ENCODE results near the gene CLEC2B.
"Not testable (repeated sequence)": the region's sequence is repeated elsewhere in the genome, so short reads cannot be mapped to it uniquely, and the experiment has no call there.

CLEC2B gene

DNA sequence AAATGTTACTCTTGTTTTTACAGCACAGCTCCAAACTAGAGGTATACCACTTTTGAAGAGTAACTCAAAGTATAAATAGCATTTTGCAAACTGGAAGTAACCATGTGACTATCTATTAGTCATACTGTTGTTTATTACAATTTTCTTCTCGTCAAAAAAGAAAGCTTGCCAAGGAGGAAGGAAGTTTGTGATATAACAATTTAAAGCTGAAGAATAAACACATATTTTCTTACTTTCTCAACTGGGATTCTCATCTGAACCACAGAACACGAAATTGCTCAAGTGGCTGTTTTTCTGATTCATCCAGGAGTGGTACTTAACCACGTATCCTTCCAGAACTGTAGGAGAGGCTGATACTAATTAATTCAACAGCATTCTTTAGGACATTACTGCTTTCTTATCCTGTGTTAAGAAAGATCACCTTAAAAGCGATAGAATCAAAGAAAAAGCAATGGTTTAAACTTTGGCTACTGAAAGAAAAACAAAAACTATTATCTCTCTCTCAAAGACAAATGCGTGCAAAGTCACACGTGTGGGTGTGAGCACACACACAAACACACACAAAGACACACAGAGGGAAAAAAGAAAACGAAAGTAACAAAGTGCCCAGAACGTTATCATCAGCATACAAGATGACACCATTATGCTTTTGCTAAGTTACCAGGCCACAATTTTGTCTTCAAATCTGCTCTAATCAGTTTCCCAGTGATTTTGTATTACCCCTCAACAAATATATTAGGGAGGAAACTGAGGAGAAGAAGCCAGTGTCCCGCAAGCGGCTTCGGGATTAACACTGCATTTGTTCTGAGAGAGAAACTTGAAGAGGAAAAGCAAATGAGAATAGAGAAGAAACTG lies at the start of gene CLEC2B:
Gene CLEC2B, minus strand, starts transcription at position 48 of the 855 bp plus-strand sequence.
- no peak for DNase-seq (ENCODE audit: low read depth)

DNA sequence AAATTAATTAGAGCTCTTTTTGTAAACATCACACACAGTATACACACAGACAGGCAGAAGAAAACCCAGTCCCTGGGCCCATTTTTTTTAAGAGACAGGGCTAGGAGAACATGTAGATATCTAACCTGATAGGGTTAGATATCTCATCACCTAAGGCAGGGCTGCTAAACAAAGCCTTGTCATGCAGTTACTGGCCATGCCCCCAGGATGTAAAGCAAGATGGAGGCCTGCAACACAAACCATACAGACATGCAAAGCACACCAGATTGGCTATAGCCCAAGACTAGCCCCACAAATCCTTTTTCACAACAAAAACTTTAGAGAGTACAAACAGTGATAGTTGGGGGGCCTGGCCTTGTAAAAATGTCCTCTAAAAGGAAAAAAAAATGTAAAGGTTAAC lies 42.6 kb upstream of the CLEC2B start:
- no peak for DNase-seq (ENCODE audit: low read depth)

DNA sequence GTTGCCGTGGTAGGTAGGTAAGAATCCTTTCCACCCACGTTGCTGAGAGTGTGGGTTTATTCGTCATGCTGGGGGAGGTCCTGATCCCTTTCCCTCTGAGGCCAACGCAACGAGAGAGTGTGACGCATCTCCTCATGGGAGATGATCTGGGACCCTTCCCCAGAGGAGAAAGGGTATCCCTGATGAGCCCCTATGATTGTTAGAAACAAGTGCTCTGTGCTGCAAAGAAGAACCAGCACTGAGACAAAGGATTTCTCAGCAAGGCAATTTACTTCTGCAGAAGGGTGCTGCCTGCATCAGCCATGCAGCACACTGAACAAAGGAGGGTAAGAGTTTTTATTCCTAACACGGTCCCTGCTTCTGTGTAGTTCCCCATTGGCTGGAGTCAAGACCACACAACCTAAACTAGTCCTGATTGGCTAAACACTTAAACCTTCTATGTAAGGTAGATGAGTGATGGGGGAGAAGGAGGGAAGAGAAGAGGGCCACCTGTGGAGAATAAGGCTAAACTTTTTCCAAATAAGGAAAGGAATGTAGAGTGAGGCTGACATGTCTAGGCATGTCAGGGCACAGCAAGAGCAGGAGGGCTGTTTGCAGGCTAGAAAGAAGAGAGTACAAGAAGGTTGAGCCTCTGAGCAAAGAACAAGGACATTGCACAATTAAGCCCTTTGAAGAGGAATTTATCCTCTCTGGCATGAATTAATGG lies 41.7 kb upstream of the CLEC2B start:
- DNase-seq (ENCODE audit: low read depth): no peak

DNA sequence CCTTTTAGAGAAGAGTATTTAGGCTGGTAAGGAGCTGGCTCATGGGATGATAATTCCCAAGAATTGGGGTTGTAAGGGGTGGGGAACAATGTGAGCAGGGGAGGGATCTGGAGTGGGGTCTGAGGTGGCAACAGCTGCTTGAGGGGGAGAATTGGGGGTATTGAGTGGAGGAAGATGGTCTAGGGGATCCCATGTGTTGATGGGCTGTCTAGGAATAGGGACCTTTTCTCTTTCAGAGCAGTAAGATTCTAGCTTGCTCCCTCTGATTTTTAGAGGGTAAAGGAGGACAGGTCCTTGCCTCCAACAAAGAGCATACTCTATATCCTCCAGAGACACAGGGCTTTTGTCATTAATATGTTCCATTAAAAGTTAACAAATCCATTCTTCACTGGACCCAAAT lies 40.6 kb upstream of the CLEC2B start:
- DNase-seq (ENCODE audit: low read depth): no peak

DNA sequence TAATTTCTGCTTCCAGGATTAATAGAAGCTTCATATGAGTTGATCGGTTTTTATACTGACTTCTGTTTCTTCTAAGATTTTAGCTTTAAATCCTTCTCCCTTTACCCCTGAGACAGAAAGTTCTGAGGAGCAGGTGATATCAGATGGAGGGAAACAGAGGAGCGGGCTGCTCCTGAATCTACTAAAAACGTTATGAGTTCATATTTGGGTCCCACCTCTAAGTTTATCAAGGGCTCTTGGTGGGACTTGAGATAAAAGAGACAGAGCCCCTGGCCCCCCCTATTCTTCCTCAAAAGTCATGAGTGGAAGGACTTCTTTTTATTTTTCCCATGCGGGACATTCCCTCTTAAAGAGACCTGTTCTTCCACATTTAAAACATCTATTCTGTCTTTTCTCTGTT lies 39.2 kb upstream of the CLEC2B start:
- DNase-seq (ENCODE audit: low read depth): no peak

DNA sequence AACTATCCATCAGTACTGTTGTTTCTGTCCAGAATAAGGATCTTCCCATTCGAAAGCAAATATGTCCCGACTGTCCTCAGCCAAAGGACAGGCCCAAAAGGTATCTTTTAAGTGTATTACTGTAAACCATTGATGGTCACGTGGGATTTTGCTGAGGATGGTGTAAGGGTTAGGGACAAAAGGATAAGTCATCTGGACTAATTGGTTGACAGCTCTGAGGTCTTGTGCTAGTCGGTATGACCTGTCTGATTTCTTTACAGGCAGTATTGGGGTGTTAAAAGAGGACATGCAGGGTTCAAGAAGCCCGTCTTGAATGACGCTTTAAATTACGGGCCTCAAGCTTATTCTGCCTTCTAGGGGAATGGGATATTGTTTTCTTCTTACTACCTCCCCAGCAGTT lies 38.6 kb upstream of the CLEC2B start:
- DNase-seq (ENCODE audit: low read depth): no peak

DNA sequence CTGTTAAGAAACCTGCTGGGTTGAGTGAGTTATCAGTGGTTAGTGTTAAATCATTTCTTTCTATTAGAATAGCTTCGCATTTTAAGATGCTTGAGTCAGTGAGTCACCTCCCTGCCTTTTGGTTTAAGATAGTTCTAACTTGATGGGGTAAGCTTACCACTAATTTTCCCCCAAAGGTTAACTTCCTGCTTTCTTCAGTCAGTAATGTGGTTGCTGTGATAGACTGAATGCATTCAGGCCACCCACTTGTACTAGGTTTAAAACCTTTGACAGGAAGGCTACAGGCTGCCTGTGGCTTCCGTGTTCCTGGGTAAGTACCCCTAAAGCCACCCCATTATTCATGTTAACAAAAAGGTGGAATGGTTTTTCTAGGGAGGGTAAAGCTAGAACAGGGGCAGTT lies 37.7 kb upstream of the CLEC2B start:
- peak; percentile 34 for DNase-seq (ENCODE audit: low read depth)

DNA sequence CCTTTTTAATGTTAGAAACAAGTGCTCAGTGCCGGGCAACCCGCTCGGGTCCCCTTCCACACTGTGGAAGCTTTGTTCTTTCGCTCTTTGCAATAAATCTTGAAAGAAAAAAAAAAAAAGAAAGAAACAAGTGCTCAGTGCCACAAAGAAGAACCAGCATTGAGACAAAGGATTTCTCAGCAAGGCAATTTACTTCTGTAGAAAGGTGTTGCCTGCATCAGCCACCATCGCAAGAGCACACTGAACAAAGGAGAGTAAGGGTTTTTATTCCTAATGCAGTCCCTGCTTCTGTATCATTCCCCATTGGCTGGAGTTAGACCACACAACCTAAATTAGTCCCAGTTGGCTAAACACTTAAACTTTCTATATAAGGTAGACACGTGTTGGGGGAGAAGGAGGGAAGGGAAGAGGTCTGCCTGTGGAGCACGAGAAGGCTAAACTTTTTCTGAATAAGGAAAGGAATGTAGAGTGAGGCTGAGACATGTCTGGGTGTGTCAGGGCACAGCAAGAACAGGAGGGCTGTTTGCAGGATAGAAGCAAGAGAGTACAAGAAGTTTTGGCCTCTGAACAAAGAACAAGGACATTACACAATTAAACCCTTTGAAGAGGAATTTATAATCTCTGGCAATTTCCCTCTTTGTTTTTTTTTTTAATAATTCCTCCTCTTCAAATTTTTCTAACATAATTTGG lies 33.5 kb upstream of the CLEC2B start:
- no peak for DNase-seq (ENCODE audit: low read depth)

DNA sequence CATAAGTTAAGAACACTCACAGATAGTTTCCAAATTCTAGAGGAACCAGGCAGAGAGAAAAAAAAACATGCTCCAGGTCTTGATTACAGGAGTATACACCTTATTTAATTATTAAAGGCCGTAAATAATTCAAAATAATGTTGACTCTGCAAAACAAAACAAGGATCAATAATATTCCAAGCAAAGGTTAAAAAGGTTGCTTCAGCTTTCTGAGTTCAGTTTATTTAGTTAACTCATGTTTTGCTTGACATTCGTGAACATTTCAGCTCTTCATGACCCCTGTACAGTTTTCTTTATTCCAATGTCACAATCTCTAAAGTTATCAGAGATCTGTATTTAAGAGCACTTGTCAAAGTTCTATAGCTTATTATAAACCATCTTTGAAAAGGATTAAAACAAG lies 31.8 kb upstream of the CLEC2B start:
- DNase-seq (ENCODE audit: low read depth): no peak

DNA sequence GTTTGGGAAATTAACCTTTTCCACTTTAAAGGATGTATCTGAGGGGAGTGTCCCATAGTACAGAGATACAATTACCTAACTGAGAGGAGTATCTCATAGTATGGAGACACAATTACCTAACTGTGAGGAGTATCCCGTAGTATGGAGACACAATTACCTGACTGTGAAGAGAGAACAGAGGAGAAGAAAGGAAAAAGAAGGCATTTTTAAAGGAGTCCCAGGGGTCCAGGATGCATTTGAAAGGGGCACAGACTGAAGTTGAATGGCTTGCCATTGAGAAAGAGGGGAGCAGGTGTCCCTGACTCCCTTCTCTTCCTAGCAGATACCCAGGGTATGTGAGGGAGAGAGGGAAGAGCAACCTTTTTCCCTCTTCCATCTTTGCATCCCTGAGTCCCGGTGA lies 30.1 kb upstream of the CLEC2B start:
- no peak for DNase-seq (ENCODE audit: low read depth)

DNA sequence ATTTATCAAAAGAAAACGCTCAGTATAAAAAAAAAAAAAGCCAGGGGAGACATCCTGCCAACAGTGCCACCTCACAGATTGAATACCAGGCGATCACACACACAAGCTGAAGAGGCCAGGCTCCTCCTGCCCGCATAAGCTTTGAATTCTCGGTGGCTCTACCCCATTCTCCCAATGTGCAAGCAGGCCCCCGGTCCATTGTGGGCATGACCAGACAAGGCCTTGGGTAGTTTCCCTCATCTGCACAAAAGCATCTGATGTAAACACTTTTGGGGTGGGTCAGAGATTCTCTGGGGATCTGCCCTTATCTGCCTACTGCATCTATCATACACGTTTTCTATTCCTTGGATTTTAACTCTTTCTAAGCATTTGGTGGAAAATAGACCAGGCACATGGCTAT lies 28.4 kb upstream of the CLEC2B start:
- DNase-seq (ENCODE audit: low read depth): no peak

DNA sequence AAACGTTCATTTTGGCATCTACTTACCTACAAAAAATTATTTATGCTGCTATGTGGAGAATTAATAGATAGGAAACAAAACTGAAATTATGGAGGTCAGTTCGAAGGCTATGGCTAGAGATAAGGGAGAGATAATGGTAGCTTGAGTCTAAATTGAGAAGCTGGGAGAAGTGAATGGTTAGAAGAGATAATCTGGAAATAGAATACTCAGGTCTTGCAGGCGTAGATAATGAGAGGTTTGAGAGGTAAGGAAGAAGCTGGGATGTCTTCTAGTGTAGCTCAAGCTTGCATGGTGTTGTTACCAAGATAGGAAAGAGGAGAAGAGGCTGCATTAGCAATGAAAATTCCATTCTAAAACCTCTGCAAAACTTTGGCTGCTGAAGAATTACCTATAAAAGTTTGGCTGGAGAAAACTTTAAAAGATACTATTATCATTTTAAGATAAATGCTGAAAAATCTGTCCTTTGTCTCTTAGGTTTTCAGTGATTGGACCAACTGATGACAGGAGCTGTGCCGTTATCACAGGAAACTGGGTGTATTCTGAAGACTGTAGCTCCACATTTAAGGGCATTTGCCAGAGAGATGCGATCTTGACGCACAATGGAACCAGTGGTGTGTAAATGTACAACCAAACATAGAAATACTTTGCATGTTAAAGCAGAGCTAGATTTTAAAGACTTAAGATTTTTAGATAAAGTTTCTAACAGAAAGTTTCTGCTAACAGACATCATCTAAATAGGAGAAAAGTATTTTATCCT lies 26.2 kb upstream of the CLEC2B start:
- no peak for DNase-seq (ENCODE audit: low read depth)

DNA sequence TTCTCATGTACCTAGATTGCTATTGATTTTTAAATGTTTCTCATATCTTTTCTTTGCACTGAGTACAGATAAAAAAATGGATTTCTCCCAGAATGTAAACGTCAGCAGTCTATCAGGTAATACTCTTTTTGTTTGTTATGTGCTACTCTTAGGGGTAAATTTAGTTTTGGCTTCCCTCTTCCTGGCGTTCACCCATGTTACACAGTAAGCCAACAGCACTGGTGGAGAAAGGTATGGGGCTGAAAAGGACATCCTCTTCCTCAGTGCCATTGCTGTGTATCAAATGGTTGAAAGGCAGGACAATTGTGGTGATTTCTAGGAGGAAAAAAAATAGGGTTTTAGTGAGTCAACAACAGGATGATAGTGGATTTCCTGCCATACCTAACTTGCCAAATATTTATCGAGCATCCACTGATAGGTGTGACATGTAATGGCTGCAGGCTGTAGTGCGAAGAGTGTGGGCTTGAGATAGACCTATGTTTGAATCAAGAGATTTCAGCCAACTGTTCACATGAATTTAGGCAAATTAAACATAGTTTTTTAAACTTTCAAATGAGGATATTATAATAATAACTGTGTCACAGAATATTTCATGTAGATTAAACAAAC lies 19.6 kb upstream of the CLEC2B start:
- DNase-seq (ENCODE audit: low read depth): no peak

DNA sequence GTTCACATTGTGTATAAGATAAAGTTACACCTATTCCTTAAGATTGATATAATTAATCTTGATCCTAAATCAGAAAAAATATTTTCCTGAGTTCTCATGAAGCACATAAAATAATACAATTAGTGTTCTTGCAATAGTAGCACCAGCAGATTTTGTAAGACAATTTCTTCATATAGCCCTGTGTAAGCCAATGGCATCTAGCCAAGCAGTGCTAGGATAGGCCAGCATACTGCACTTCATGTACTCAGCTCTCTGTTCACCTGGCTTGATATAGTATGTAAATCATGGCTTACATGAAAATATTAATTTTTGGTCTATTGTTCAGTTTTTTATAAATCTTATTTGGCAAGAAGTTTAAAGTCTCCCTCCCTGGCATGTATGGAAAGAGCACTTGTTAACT lies 14.0 kb upstream of the CLEC2B start:
- DNase-seq (ENCODE audit: low read depth): no peak

DNA sequence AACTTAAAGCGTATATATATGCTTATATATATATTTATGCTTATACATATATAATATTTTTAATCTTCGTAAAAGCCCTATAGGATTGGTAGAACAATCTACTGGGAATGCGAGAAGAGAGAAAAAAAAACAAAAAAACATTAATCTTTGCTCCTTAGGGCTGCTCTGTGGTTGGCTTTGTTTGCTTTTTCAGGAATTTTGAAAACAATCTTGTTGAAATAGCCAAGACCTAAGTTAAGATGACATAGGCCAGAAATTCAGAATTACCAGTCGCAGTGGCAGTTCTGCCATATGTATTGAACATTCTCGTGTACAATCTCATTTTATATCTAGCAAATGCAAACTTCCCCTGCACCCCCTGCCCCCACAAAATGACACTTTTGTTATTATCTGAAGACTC lies 12.8 kb upstream of the CLEC2B start:
- no peak for DNase-seq (ENCODE audit: low read depth)

DNA sequence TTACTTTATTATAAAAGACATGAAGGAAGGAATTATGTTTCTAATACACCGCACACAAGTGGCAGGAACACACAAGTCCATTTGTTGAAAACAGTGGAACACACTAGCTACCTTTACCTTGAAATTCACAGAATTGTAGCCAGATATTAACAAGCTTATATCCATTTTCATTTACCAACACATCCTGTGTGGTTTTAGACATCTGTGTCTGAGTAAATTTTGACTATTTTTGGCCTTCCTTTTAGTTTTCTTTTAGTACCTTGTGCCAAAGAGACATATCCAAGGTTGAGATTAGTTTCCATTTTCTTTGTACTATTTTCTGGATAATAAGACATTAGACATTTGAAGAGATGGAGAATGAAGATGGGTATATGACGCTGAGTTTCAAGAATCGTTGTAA lies 12.1 kb upstream of the CLEC2B start, which contains the start of gene KLRF2:
Gene KLRF2, plus strand, starts transcription at position 244 of the 400 bp plus-strand sequence. Its CDS starts 107 bp downstream, at position 351.
- no peak for DNase-seq (ENCODE audit: low read depth)

DNA sequence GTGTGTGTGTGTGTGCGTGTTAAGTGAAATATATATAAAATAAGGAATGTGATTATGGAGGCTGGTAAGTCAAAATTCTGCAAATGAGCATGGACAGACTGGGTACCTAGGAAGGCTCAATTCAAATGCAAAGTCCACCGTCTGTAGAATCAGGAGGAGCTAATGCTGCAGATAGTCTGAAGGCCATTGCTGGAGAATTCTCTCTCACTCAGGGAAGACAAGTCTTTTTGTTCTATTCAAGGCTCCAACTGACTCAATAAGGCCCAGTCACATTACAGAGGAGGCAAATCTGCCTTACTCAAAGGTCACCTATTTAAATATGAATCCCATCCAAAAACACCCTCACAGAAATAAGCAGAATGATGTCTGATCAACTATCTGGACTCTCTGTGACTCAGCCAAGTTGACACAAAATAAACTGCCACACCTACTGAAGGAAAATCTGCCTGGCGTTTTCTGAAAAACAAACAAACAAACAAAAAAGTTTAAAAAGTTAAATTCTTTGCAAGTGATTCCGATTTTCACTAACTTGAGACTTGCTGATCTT lies 11.5 kb upstream of the CLEC2B start:
- no peak for DNase-seq (ENCODE audit: low read depth)

DNA sequence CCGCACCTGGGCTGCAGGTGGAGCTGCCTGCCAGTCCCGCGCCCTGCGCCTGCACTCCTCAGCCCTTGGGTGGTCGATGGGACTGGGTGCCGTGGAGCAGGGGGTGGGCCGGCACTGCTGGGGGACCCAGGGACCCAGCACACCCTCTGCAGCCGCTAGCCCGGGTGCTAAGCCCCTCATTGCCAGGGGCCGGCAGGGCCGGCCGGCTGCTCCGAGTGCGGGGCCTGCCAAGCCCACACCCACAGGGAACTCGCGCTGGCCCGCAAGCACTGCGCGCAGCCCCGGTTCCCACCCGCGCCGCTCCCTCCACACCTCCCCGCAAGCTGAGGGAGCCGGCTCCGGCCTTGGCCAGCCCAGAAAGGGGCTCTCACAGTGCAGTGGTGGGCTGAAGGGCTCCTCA lies 7.0 kb upstream of the CLEC2B start:
- not testable (repeated sequence) for DNase-seq (ENCODE audit: low read depth)

DNA sequence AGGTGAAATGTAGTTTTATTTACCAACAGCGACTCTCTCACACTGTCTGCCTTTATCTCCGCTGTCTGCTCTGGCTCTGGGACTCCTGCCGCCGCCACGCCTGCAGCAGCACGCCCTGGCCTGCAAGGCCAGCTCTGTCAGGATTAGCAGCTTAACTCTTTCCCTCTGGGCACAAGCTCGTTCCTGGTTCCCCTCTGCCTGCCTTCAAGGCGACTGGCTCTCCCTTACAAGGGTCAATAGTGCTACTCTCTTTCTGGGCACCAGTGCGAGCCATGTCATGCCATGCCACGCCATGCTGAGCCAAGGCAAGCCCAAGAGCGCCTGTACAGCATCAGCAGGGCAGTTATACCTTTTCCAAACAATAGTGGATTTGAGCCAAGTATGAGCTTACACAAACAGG lies 3.6 kb upstream of the CLEC2B start:
- no peak for DNase-seq (ENCODE audit: low read depth)

DNA sequence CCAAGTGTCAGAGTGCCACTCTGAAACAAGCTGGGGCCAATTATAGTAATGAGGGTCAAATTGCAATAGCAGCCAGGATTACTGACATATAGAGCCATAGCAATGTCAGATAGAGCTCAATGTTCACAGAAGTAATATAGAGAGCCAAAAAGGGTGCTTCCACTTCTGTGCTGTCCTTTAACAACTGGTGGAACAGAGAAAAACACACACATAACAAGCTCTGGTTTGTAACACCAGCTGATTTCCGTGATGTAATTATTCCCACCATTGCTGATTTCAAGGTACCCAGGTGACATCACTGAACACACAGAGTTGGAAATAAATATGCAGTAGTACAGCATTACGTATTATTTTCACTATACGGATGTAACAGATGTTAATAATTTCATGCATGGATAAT lies 3.0 kb upstream of the CLEC2B start:
- no peak for DNase-seq (ENCODE audit: low read depth)

DNA sequence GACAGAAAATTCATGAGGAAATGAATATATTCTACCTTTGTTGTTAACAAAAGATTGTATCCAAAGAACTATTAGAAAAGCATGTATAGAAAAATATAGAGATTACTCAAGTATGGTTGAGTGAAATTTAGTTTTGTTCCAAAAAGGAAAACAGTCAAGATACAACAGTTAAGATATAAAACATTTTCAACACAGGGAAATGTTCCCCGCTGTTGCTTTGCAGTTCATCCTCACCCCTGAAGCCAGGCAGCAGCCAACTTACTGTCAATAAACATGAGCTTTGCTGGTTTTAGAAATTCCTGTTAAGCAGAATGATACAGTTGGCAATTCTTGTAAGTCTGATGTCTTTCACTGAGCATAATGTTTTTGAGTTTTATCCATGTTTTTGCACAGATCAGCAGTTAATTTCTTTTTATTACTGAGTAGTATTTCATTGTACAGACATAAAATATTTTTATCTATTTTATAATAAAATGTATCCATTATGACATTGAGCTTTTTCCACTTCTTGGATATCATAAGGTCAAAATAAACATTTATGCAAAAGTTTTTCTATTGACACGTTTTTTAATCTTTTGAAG lies 1.2 kb upstream of the CLEC2B start:
- no peak for DNase-seq (ENCODE audit: low read depth)

Data from activated gamma-delta T cell treated with anti-CD3 and anti-CD28 coated beads, Interleukin-2, amount 50 U/mL, for 16 hours (primary cell).